Hepatocyte (in vitro differentiated cells): ENCODE measurements around the gene SOD2.

Experiments
- EZH2phosphoT487 ChIP-seq: fragments of 200-600 bp; sonication (generic); IDR thresholded peaks from one replicate; pipeline ENCODE4 v1.6.1; 2018; ENCODE audit warnings: antibody characterized with exemption, mild to moderate bottlenecking, low read depth, moderate library complexity; ENCODE audit not compliant: unreplicated experiment, severe bottlenecking
- TF ChIP-seq, protein P1 (sequence below): fragments of 200-600 bp; sonication (generic); IDR thresholded peaks from 2 replicates; pipeline ENCODE4 v1.5.1; 2016; ENCODE audit warnings: antibody characterized with exemption, mild to moderate bottlenecking; ENCODE audit not compliant: poor library complexity

DNA sequence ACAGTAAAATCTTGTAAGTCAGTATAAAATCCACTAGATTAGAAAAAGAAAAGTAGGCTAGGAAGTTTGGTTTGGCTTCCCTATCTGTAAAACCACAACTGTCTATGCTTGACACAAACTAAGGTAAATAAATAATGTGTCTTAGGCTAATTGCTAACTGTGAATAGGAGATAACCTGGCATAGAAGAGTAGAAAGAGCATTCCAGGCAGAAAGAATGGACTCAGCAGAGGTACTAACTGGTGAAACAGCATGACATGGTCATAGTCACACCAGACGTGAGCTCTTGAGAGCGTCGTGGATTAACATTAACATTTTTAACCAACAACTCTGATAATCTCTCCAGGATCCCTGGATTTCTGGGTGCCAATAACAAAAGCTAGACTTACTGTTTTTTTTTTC lies 25.6 kb upstream of the SOD2 start:
- TF ChIP-seq, protein P1, sequence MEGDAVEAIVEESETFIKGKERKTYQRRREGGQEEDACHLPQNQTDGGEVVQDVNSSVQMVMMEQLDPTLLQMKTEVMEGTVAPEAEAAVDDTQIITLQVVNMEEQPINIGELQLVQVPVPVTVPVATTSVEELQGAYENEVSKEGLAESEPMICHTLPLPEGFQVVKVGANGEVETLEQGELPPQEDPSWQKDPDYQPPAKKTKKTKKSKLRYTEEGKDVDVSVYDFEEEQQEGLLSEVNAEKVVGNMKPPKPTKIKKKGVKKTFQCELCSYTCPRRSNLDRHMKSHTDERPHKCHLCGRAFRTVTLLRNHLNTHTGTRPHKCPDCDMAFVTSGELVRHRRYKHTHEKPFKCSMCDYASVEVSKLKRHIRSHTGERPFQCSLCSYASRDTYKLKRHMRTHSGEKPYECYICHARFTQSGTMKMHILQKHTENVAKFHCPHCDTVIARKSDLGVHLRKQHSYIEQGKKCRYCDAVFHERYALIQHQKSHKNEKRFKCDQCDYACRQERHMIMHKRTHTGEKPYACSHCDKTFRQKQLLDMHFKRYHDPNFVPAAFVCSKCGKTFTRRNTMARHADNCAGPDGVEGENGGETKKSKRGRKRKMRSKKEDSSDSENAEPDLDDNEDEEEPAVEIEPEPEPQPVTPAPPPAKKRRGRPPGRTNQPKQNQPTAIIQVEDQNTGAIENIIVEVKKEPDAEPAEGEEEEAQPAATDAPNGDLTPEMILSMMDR, result no peak
- TF ChIP-seq EZH2phosphoT487, result no peak
